HG02970 (cell line): Measurements from ENCODE around the gene TMEM94.

ENCODE experiments used
- ATAC-seq: cut with Tn5 transposase; IDR thresholded peaks from one replicate; pipeline ENCODE4 v1.9.1; 2021; ENCODE audit warnings: mild to moderate bottlenecking, moderate library complexity, moderate number of reproducible peaks; ENCODE audit not compliant: unreplicated experiment, low FRiP score

Gene TMEM94

DNA sequence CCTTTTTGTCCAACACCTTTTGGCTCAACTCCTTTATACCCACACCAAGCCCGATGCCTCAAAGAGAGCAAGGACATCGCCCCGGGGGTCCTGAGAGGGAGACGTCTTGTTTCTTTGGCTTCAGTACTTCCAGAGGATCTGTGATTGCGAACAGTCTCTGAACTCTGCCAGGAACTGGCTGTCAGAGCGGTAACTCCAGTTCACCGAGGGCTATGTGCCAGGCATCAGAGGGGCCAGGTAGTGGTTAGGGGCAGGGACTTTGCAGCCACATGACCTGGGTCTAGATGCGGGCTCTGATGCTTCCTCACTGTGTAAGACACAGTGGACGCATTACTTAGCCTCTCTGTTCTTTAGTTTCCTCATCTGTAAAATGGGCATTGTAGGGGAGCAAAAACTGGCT, 90.7 kb downstream of the TMEM94 start:
- no peak for ATAC-seq

GRCh38 chr17:75548813-75549212, 92.4 kb downstream of the TMEM94 start:
- no peak for ATAC-seq
